Measurements from ENCODE around the gene CYP24A1. TPM values are rescaled to one million over a fixed set of nuclear protein-coding genes. Genes with fewer than 3 reads are reported as not detected.

The CYP24A1 gene
- total and polyA plus RNA-seq, 2 of the 13 experiments (the other 11 are each of a cell fraction or from before 2014, with no cell fraction given): 9.4 to 32.7 TPM

- TF ChIP-seq ZNF503 (CRISPR knock-in tag; IDR thresholded peaks at IDR 0.05) (no peak), ZNF616 (CRISPR knock-in tag; IDR thresholded peaks at IDR 0.05; ENCODE audit: low read depth) (no peak), ZNF34 (CRISPR knock-in tag; IDR thresholded peaks at IDR 0.05; ENCODE audit: borderline replicate concordance) (no peak), CBFB (CRISPR knock-in tag; IDR thresholded peaks at IDR 0.05) (no peak), ZMYM2 (CRISPR knock-in tag; IDR thresholded peaks at IDR 0.05) (no peak), ZUFSP (CRISPR knock-in tag; IDR thresholded peaks at IDR 0.05; ENCODE audit: borderline replicate concordance) (no peak), ZNF263 (CRISPR knock-in tag; IDR thresholded peaks at IDR 0.05) (0 out of 2 replicates have a peak, but pooled peaks have one; percentile 32), ZSCAN21 (CRISPR knock-in tag; IDR thresholded peaks at IDR 0.05; ENCODE audit: borderline replicate concordance) (no peak), CEBPG (CRISPR knock-in tag; IDR thresholded peaks at IDR 0.05) (0 out of 2 replicates have a peak, but pooled peaks have one; percentile 29), ZNF879 (CRISPR knock-in tag; IDR thresholded peaks at IDR 0.05) (no peak), KLF9 (CRISPR knock-in tag; IDR thresholded peaks at IDR 0.05; ENCODE audit: low read depth) (no peak), CHD2 (IDR thresholded peaks at IDR 0.05; ENCODE audit: low read depth, low read length) (no peak), ZNF3 (CRISPR knock-in tag; IDR thresholded peaks at IDR 0.05) (no peak), ZNF577 (CRISPR knock-in tag; IDR thresholded peaks at IDR 0.05; ENCODE audit: borderline replicate concordance, low read depth) (no peak), ATF7 (IDR thresholded peaks at IDR 0.05) (no peak), ATF7 (CRISPR knock-in tag; IDR thresholded peaks at IDR 0.05) (no peak), ARID3A (IDR thresholded peaks at IDR 0.05; ENCODE audit: low read depth, low read length) (0 out of 2 replicates have a peak, but pooled peaks have one; percentile 34), HIC2 (CRISPR knock-in tag; IDR thresholded peaks at IDR 0.05; ENCODE audit: low read depth) (no peak), ZNF292 (CRISPR knock-in tag; IDR thresholded peaks at IDR 0.05; ENCODE audit: borderline replicate concordance, low read depth) (no peak), GLMP (CRISPR knock-in tag; IDR thresholded peaks at IDR 0.05; ENCODE audit: borderline replicate concordance) (no peak), ZNF580 (CRISPR knock-in tag; IDR thresholded peaks at IDR 0.05; ENCODE audit: borderline replicate concordance, low read depth) (no peak), ERF (CRISPR knock-in tag; IDR thresholded peaks at IDR 0.05) (peak; percentile 27; the same call in 1 of the 2 replicates), FOSL2 (CRISPR knock-in tag; IDR thresholded peaks at IDR 0.05) (no peak; the same call in 1 of the 2 replicates)
Measured at GRCh38 chr20:54199721-54200176, 26.0 kb upstream of the CYP24A1 start (continued).
